Chondrocyte (in vitro differentiated cells): ENCODE measurements around the gene SLC6A19. TPM values are rescaled to one million over a fixed set of nuclear protein-coding genes. Genes with fewer than 3 reads are reported as not detected.

ENCODE experiments used
- DNase-seq: peaks from one replicate; pipeline ENCODE4 v3.0.0; 2021; ENCODE audit warnings: mixed read lengths, low spot score
- H3K27ac Mint-ChIP-seq: one replicate; pipeline ENCODE4 v1.8.0; 2021; ENCODE audit warnings: mild to moderate bottlenecking, moderate library complexity, mixed read lengths; ENCODE audit not compliant: unreplicated experiment
- H3K27me3 Mint-ChIP-seq: 2 replicates; pipeline ENCODE4 v1.8.0; 2021; ENCODE audit warnings: low read depth, mixed read lengths
- H3K36me3 Mint-ChIP-seq: 2 replicates; pipeline ENCODE4 v1.8.0; 2021; ENCODE audit warnings: low read depth, mixed read lengths
- H3K4me1 Mint-ChIP-seq: 2 replicates; pipeline ENCODE4 v1.8.0; 2021; ENCODE audit warnings: low read depth, mild to moderate bottlenecking, mixed read lengths
- H3K4me3 Mint-ChIP-seq: one replicate; pipeline ENCODE4 v1.8.0; 2021; ENCODE audit warnings: mild to moderate bottlenecking, moderate library complexity, mixed read lengths; ENCODE audit not compliant: unreplicated experiment
- H3K9me3 Mint-ChIP-seq: 2 replicates; pipeline ENCODE4 v1.8.0; 2021; ENCODE audit warnings: low read depth, mixed read lengths
- CTCF ChIP-seq: fragments of 200-600 bp; sonication (generic); IDR thresholded peaks from 2 replicates; pipeline ENCODE4 v1.5.0; 2021; ENCODE audit warnings: antibody characterized with exemption, mild to moderate bottlenecking, moderate library complexity
- total RNA-seq: library from RNA; stranded (reverse); gene quantifications from 3 replicates; pipeline ENCODE4 v1.2.1, GENCODE V29; 2021

SLC6A19 gene
- total RNA-seq, 1 donor from 2014 or later: not detected

GRCh38 chr5:1268056-1268455 is 66.7 kb downstream of the SLC6A19 start:
- peak; percentile 84 for DNase-seq
- Mint-ChIP-seq H3K36me3 (no peaks in the 10 kb centered on the region), H3K9me3 (no peaks in the 10 kb centered on the region), H3K27ac (no peak overlapping the region), H3K27me3 (peaks cover 11% of the 10 kb centered on the region), H3K4me3 (no peak overlapping the region), H3K4me1 (no peaks in the 10 kb centered on the region)
- TF ChIP-seq CTCF: no peak

- DNase-seq: no peak
- Mint-ChIP-seq H3K4me3 (no peak overlapping the region), H3K27me3 (peaks cover 11% of the 10 kb centered on the region), H3K36me3 (no peaks in the 10 kb centered on the region), H3K9me3 (no peaks in the 10 kb centered on the region), H3K4me1 (no peaks in the 10 kb centered on the region), H3K27ac (no peak overlapping the region)
- no peak for TF ChIP-seq CTCF
These were observed 67.3 kb downstream of the SLC6A19 start for GRCh38 chr5:1268666-1269065.

GRCh38 chr5:1270426-1270825 is 69.0 kb downstream of the SLC6A19 start:
- Mint-ChIP-seq H3K36me3 (no peaks in the 10 kb centered on the region), H3K4me1 (no peaks in the 10 kb centered on the region), H3K27ac (no peak overlapping the region), H3K27me3 (peaks cover 8% of the 10 kb centered on the region), H3K9me3 (no peaks in the 10 kb centered on the region), H3K4me3 (no peak overlapping the region)
- no peak for DNase-seq
- TF ChIP-seq CTCF: no peak

GRCh38 chr5:1270933-1271914 is 69.8 kb downstream of the SLC6A19 start:
- no peaks in the 10 kb centered on the region for H3K4me1 Mint-ChIP-seq
- no peak for TF ChIP-seq CTCF
- DNase-seq: peak; percentile 85
- no peak overlapping the region for H3K27ac Mint-ChIP-seq
- no peak overlapping the region for H3K4me3 Mint-ChIP-seq
- peaks cover 7% of the 10 kb centered on the region for H3K27me3 Mint-ChIP-seq
- H3K9me3 Mint-ChIP-seq: no peaks in the 10 kb centered on the region
- no peaks in the 10 kb centered on the region for H3K36me3 Mint-ChIP-seq

- no peaks in the 10 kb centered on the region for H3K9me3 Mint-ChIP-seq
These were observed 70.8 kb downstream of the SLC6A19 start for GRCh38 chr5:1272201-1272600.

More at GRCh38 chr5:1272201-1272600, 70.8 kb downstream of the SLC6A19 start:
- no peak overlapping the region for H3K4me3 Mint-ChIP-seq
- no peak for DNase-seq
- H3K4me1 Mint-ChIP-seq: no peaks in the 10 kb centered on the region
- no peak for TF ChIP-seq CTCF
- peaks cover 4% of the 10 kb centered on the region for H3K27me3 Mint-ChIP-seq
- H3K36me3 Mint-ChIP-seq: no peaks in the 10 kb centered on the region
- H3K27ac Mint-ChIP-seq: no peak overlapping the region
